ENCODE data around the gene MRPL22.

Gene MRPL22

DNA sequence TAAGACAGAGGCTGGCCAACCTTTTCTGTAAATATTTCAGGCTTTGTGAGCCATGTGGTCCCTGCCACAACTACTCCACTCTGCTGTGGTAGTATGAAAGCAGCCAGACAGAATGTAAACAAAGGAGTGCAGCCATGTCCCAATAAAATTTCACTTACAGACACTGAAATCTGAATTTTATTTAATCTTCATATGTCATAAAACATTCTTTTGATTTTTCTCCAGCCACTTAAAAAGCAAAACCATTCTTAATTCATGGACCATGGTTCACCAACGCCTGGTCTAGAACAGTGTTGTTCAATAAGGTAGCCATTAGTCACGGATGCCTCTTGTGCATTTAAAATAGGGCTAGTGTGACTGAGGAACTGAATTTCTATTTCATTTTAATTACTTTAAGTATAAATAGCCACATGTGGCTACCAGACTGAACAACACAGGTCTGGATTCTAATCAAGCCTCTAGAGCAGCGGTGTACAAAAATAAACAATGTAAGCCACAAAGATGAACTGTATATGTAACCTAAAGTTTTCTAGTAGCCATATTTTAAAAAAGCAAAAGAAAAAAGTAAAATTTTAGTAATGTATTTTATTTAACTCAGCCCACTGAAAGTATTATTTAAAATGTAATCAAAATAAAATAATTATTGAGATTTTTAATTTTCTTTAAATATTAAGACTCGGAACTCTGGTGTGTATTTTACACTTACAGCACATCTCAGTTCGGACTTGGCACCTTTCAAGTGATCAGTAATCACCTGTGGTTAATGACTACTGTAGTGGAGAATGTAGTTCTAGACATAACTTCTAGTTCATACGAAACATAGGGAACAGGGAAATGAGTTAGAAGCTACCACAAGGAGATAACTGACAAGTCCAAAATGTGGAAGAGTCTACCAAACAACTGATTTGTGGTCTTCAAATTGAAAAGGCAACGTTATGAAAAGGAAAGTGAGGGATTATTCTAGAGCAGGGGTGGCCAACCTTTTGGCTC lies 17.1 kb upstream of the MRPL22 start:
- H3K4me2 ChIP-seq (ENCODE audit: insufficient read depth, low read length): no peak overlapping the region
- no peak overlapping the region for H3K4me3 ChIP-seq (ENCODE audit: low read depth in 1 of 2, low read length in 2 of 2)
- no peak overlapping the region for H2AFZ ChIP-seq (ENCODE audit: low read depth, low read length)
- peaks cover 71% of the 10 kb centered on the region for H3K36me3 ChIP-seq (ENCODE audit: insufficient read depth, low read length)
- no peaks in the 10 kb centered on the region for H3K4me1 ChIP-seq (ENCODE audit: insufficient read depth, low read length)
- no peak overlapping the region for H3K9ac ChIP-seq (ENCODE audit: low read depth, low read length)
- H3K9me3 ChIP-seq (ENCODE audit: insufficient read depth, low read length, severe bottlenecking): no peaks in the 10 kb centered on the region
- H3K27me3 ChIP-seq (ENCODE audit: insufficient read depth, low read length, poor library complexity): no peaks in the 10 kb centered on the region
- TF ChIP-seq EZH2 (IDR thresholded peaks at IDR 0.05; ENCODE audit: borderline replicate concordance, low read depth, low read length, severe bottlenecking): no peak
- TF ChIP-seq, protein P1, sequence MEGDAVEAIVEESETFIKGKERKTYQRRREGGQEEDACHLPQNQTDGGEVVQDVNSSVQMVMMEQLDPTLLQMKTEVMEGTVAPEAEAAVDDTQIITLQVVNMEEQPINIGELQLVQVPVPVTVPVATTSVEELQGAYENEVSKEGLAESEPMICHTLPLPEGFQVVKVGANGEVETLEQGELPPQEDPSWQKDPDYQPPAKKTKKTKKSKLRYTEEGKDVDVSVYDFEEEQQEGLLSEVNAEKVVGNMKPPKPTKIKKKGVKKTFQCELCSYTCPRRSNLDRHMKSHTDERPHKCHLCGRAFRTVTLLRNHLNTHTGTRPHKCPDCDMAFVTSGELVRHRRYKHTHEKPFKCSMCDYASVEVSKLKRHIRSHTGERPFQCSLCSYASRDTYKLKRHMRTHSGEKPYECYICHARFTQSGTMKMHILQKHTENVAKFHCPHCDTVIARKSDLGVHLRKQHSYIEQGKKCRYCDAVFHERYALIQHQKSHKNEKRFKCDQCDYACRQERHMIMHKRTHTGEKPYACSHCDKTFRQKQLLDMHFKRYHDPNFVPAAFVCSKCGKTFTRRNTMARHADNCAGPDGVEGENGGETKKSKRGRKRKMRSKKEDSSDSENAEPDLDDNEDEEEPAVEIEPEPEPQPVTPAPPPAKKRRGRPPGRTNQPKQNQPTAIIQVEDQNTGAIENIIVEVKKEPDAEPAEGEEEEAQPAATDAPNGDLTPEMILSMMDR (IDR thresholded peaks at IDR 0.05; ENCODE audit: borderline replicate concordance, extremely low read depth, low read length, poor library complexity, severe bottlenecking): no peak
- no peak overlapping the region for H3K27ac ChIP-seq (ENCODE audit: low read length)
- no peaks in the 10 kb centered on the region for H4K20me1 ChIP-seq (ENCODE audit: insufficient read depth, low read length)
- ATAC-seq (ENCODE audit: insufficient read depth, low read depth) (no peak), DNase-seq (no peak)
- no peaks in the 10 kb centered on the region for H3K79me2 ChIP-seq (ENCODE audit: insufficient read depth, low read length)

DNA sequence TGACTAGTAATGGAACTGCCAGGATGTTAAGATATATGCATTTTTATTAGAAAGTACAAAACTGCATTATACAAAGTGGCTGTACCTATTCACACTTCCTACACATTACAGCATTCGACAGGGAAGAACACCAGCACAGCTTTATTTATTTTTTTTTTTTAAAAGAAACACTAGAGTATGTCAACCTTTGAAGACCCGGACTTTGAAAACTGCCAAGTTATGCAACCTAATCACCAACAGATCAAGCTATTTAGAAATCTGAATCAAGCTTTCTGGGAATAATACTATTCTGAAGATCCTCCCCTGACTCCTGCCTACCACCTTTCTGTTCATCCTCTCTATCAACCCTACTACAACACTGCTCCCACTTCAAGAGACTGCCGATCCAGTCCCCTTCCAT lies 7.3 kb upstream of the MRPL22 start:
- Histone ChIP-seq H4K20me1 (ENCODE audit: insufficient read depth, low read length) (no peaks in the 10 kb centered on the region), H3K36me3 (ENCODE audit: insufficient read depth, low read length) (peaks cover 33% of the 10 kb centered on the region), H3K27me3 (ENCODE audit: insufficient read depth, low read length, poor library complexity) (no peaks in the 10 kb centered on the region), H3K9me3 (ENCODE audit: insufficient read depth, low read length, severe bottlenecking) (no peaks in the 10 kb centered on the region), H3K4me2 (ENCODE audit: insufficient read depth, low read length) (no peak overlapping the region), H2AFZ (ENCODE audit: low read depth, low read length) (no peak overlapping the region), H3K79me2 (ENCODE audit: insufficient read depth, low read length) (peaks cover 37% of the 10 kb centered on the region), H3K9ac (ENCODE audit: low read depth, low read length) (no peak overlapping the region), H3K4me3 (ENCODE audit: low read depth in 1 of 2, low read length in 2 of 2) (no peak overlapping the region), H3K27ac (ENCODE audit: low read length) (no peak overlapping the region), H3K4me1 (ENCODE audit: insufficient read depth, low read length) (peaks cover 26% of the 10 kb centered on the region)
- DNase-seq: no peak
- TF ChIP-seq EZH2 (IDR thresholded peaks at IDR 0.05; ENCODE audit: borderline replicate concordance, low read depth, low read length, severe bottlenecking): no peak
- TF ChIP-seq, protein P1 (IDR thresholded peaks at IDR 0.05; ENCODE audit: borderline replicate concordance, extremely low read depth, low read length, poor library complexity, severe bottlenecking): no peak
- ATAC-seq (ENCODE audit: insufficient read depth, low read depth): no peak

GRCh38 chr5:154934881-154935280 lies 6.0 kb upstream of the MRPL22 start:
- no peak for DNase-seq
- H3K9me3 ChIP-seq (ENCODE audit: insufficient read depth, low read length, severe bottlenecking): no peaks in the 10 kb centered on the region

More at GRCh38 chr5:154934881-154935280, 6.0 kb upstream of the MRPL22 start:
- TF ChIP-seq, protein P1 (IDR thresholded peaks at IDR 0.05; ENCODE audit: borderline replicate concordance, extremely low read depth, low read length, poor library complexity, severe bottlenecking): no peak
- TF ChIP-seq EZH2 (IDR thresholded peaks at IDR 0.05; ENCODE audit: borderline replicate concordance, low read depth, low read length, severe bottlenecking): no peak
- no peak overlapping the region; the same call in 1 of the 2 replicates for H3K4me2 ChIP-seq (ENCODE audit: insufficient read depth, low read length)
- H3K4me3 ChIP-seq (ENCODE audit: low read depth in 1 of 2, low read length in 2 of 2): no peak overlapping the region
- H3K27me3 ChIP-seq (ENCODE audit: insufficient read depth, low read length, poor library complexity): no peaks in the 10 kb centered on the region
- no peak overlapping the region for H3K9ac ChIP-seq (ENCODE audit: low read depth, low read length)
- H3K4me1 ChIP-seq (ENCODE audit: insufficient read depth, low read length): peaks cover 33% of the 10 kb centered on the region
- peaks cover 28% of the 10 kb centered on the region for H3K36me3 ChIP-seq (ENCODE audit: insufficient read depth, low read length)
- H3K79me2 ChIP-seq (ENCODE audit: insufficient read depth, low read length): peaks cover 37% of the 10 kb centered on the region
- H3K27ac ChIP-seq (ENCODE audit: low read length): no peak overlapping the region
- ATAC-seq (ENCODE audit: insufficient read depth, low read depth): no peak
- H4K20me1 ChIP-seq (ENCODE audit: insufficient read depth, low read length): no peaks in the 10 kb centered on the region
- H2AFZ ChIP-seq (ENCODE audit: low read depth, low read length): no peak overlapping the region
